Naive thymus-derived CD4-positive, alpha-beta T cell (primary cell): ENCODE measurements around the gene DZIP1L. TPM values are rescaled to one million over a fixed set of nuclear protein-coding genes. Genes with fewer than 3 reads are reported as not detected.

Experiments used
- ATAC-seq: fragments of 150-1000 bp; cut with Tn5 transposase; 2 replicates; pipeline ENCODE4 v1.10.0; 2021; ENCODE audit warnings: mild to moderate bottlenecking, moderate library complexity
- CTCF ChIA-PET: fragments of 350-600 bp; sonication (Branson Sonifier 250); formaldehyde crosslinking; loops from one replicate; lab custom pipeline; 2021; ENCODE audit warnings: antibody characterized with exemption; lab: Charles Lee
- POLR2A ChIA-PET: fragments of 350-600 bp; sonication (Branson Sonifier 250); formaldehyde crosslinking; loops from one replicate; lab custom pipeline; 2021; ENCODE audit warnings: antibody characterized with exemption, inconsistent platforms; lab: Charles Lee
- DNase-seq, 9 donors: peaks; one replicate each; pipeline versions ENCODE4 v3.0.0 to v3.0.0-alpha.2; 2020 to 2022; ENCODE audit warnings: mixed read lengths in 1 of 9
- H3K27ac ChIP-seq: one replicate; pipeline ENCODE4 v1.7.0; 2013; ENCODE audit warnings: mild to moderate bottlenecking, low read depth, low read length, moderate library complexity
- H3K27me3 ChIP-seq, 2 donors: one replicate each; pipeline ENCODE4 v1.7.0; 2013; ENCODE audit warnings: low read length in 2 of 2, mild to moderate bottlenecking in 2 of 2, moderate library complexity in 2 of 2; ENCODE audit not compliant: control insufficient read depth in 2 of 2, insufficient read depth in 2 of 2
- H3K36me3 ChIP-seq, 3 experiments: 1 replicate in 2 of 3; 2 replicates in 1 of 3; pipeline ENCODE4 v1.7.0; 2013; ENCODE audit warnings: low read length in 3 of 3, mild to moderate bottlenecking in 3 of 3, moderate library complexity in 1 of 3; ENCODE audit not compliant: insufficient read depth in 3 of 3, control insufficient read depth in 2 of 3
- H3K4me1 ChIP-seq, 2 donors: one replicate each; pipeline ENCODE4 v1.7.0; 2013; ENCODE audit warnings: low read length in 2 of 2, mild to moderate bottlenecking in 2 of 2, moderate library complexity in 1 of 2; ENCODE audit not compliant: control insufficient read depth in 2 of 2, insufficient read depth in 2 of 2
- H3K4me3 ChIP-seq: 2 replicates; pipeline ENCODE4 v1.7.0; 2013; ENCODE audit warnings: mild to moderate bottlenecking, low read length
- H3K9me3 ChIP-seq, 3 experiments: 1 replicate in 2 of 3; 2 replicates in 1 of 3; pipeline ENCODE4 v1.7.0; 2013; ENCODE audit warnings: low read length in 3 of 3; ENCODE audit not compliant: control insufficient read depth in 2 of 3
- H3K27ac Mint-ChIP-seq, 9 donors: one replicate each; pipeline ENCODE4 v1.8.0; 2020 to 2022; ENCODE audit warnings: mixed read lengths in 9 of 9, mild to moderate bottlenecking in 8 of 9, moderate library complexity in 5 of 9, inconsistent platforms in 2 of 9
- H3K27me3 Mint-ChIP-seq, 5 donors: one replicate each; pipeline ENCODE4 v1.8.0; 2021 to 2022; ENCODE audit warnings: mixed read lengths in 5 of 5, mild to moderate bottlenecking in 1 of 5
- H3K36me3 Mint-ChIP-seq, 5 donors: one replicate each; pipeline ENCODE4 v1.8.0; 2020 to 2022; ENCODE audit warnings: mixed read lengths in 5 of 5, mild to moderate bottlenecking in 3 of 5, inconsistent platforms in 1 of 5
- H3K4me1 Mint-ChIP-seq, 7 donors: one replicate each; pipeline ENCODE4 v1.8.0; 2020 to 2022; ENCODE audit warnings: mixed read lengths in 7 of 7, mild to moderate bottlenecking in 3 of 7, inconsistent platforms in 1 of 7
- H3K4me3 Mint-ChIP-seq, 10 donors: one replicate each; pipeline ENCODE4 v1.8.0; 2020 to 2022; ENCODE audit warnings: mild to moderate bottlenecking in 10 of 10, mixed read lengths in 10 of 10, moderate library complexity in 6 of 10, inconsistent platforms in 2 of 10
- H3K9me3 Mint-ChIP-seq, 11 donors: one replicate each; pipeline ENCODE4 v1.8.0; 2020 to 2022; ENCODE audit warnings: mixed read lengths in 11 of 11, mild to moderate bottlenecking in 4 of 11, inconsistent platforms in 1 of 11, moderate library complexity in 1 of 11
- intact Hi-C, 2 donors: fragments of 100-400 bp; cut with micrococcal nuclease; formaldehyde crosslinking; loops; one replicate each; pipeline ENCODE4 v1.15.1; 2023
- polyA plus RNA-seq, 2 donors: library from polyadenylated mRNA; unstranded; fragments of 300-500 nt; fragmentation: Illumina TruSeq; gene quantifications; one replicate each; pipeline ENCODE4 v1.2.3, GENCODE V29; 2021
- total RNA-seq, 6 experiments: library from RNA in 5 of 6; stranded (reverse) in 5 of 6; gene quantifications; 1 replicate in 5 of 6; 2 replicates in 1 of 6; pipeline ENCODE4 v1.2.3 and lab custom pipeline; 2021 to 2026

Gene DZIP1L
- total and polyA plus RNA-seq, 7 experiments from 2014 or later, result 0.15 TPM; not detected in 6

GRCh38 chr3:138033202-138033691 is 82.2 kb downstream of the DZIP1L start:
- no peak overlapping the region for H3K4me3 ChIP-seq
- intact Hi-C loops, result no loop called here
- Mint-ChIP-seq H3K27ac (no peak overlapping the region), H3K27me3 (peaks cover 12 to 28% (median 18%) of the 10 kb centered on the region in 5 donors), H3K36me3 (no peaks in the 10 kb centered on the region), H3K9me3 (peaks cover 0 to 2% (median 0%) of the 10 kb centered on the region in 11 donors), H3K4me1 (peaks cover 0 to 1% (median 0%) of the 10 kb centered on the region in 7 donors), H3K4me3 (no peak overlapping the region)
- H3K27me3 ChIP-seq, result peaks cover 0 to 4% of the 10 kb centered on the region in 2 donors
- no peaks in the 10 kb centered on the region for H3K4me1 ChIP-seq
- H3K27ac ChIP-seq, result no peak overlapping the region
- DNase-seq (no peak), ATAC-seq (no peak)
- CTCF ChIA-PET, result no interaction called here
- POLR2A ChIA-PET, result no interaction called here
- H3K36me3 ChIP-seq, result no peaks in the 10 kb centered on the region
- H3K9me3 ChIP-seq, result no peaks in the 10 kb centered on the region

- ATAC-seq, result no peak
- no peaks in the 10 kb centered on the region for H3K9me3 ChIP-seq
Observed at GRCh38 chr3:138032567-138032966, 82.8 kb downstream of the DZIP1L start.

GRCh38 chr3:138031536-138031935 is 83.9 kb downstream of the DZIP1L start:
- DNase-seq (no peak), ATAC-seq (no peak)
- Histone ChIP-seq H3K36me3 (no peaks in the 10 kb centered on the region), H3K27me3 (peaks cover 0 to 4% of the 10 kb centered on the region in 2 donors), H3K9me3 (no peaks in the 10 kb centered on the region), H3K4me3 (no peak overlapping the region), H3K27ac (no peak overlapping the region), H3K4me1 (no peaks in the 10 kb centered on the region)
- ChIA-PET CTCF (no interaction called here), POLR2A (no interaction called here)
- Mint-ChIP-seq H3K27me3 (peaks cover 6 to 24% (median 12%) of the 10 kb centered on the region in 5 donors), H3K4me1 (peaks cover 0 to 1% (median 0%) of the 10 kb centered on the region in 7 donors), H3K27ac (no peak overlapping the region), H3K9me3 (peaks cover 0 to 2% (median 0%) of the 10 kb centered on the region in 11 donors), H3K36me3 (no peaks in the 10 kb centered on the region), H3K4me3 (no peak overlapping the region)
- intact Hi-C loops, result no loop called here

More at GRCh38 chr3:138032567-138032966, 82.8 kb downstream of the DZIP1L start:
- Histone ChIP-seq H3K36me3 (no peaks in the 10 kb centered on the region), H3K4me3 (no peak overlapping the region), H3K4me1 (no peaks in the 10 kb centered on the region), H3K27me3 (peaks cover 0 to 4% of the 10 kb centered on the region in 2 donors), H3K27ac (no peak overlapping the region)
- H3K27me3 Mint-ChIP-seq, result peaks cover 7 to 24% (median 14%) of the 10 kb centered on the region in 5 donors
- H3K4me1 Mint-ChIP-seq, result peaks cover 0 to 1% (median 0%) of the 10 kb centered on the region in 7 donors
- no peaks in the 10 kb centered on the region for H3K36me3 Mint-ChIP-seq
- POLR2A ChIA-PET, result no interaction called here
- intact Hi-C loops, result no loop called here
- no peak overlapping the region for H3K27ac Mint-ChIP-seq
- DNase-seq, result no peak
- H3K9me3 Mint-ChIP-seq, result peaks cover 0 to 2% (median 0%) of the 10 kb centered on the region in 11 donors
- CTCF ChIA-PET, result no interaction called here
- no peak overlapping the region for H3K4me3 Mint-ChIP-seq

- intact Hi-C loops, result no loop called here
- H3K36me3 Mint-ChIP-seq, result no peaks in the 10 kb centered on the region
- Histone ChIP-seq H3K4me1 (no peaks in the 10 kb centered on the region), H3K27me3 (peaks cover 0 to 4% of the 10 kb centered on the region in 2 donors), H3K36me3 (no peaks in the 10 kb centered on the region), H3K9me3 (no peaks in the 10 kb centered on the region), H3K27ac (no peak overlapping the region), H3K4me3 (no peak overlapping the region)
- peaks cover 8 to 27% (median 15%) of the 10 kb centered on the region in 5 donors for H3K27me3 Mint-ChIP-seq
- ATAC-seq (no peak), DNase-seq (no peak)
- H3K4me3 Mint-ChIP-seq, result no peak overlapping the region
- H3K9me3 Mint-ChIP-seq, result peaks cover 0 to 3% (median 0%) of the 10 kb centered on the region in 11 donors
- ChIA-PET POLR2A (no interaction called here), CTCF (no interaction called here)
- peaks cover 0 to 1% (median 0%) of the 10 kb centered on the region in 7 donors for H3K4me1 Mint-ChIP-seq
- H3K27ac Mint-ChIP-seq, result no peak overlapping the region
Observed at GRCh38 chr3:138030734-138031280, 84.6 kb downstream of the DZIP1L start.

- Mint-ChIP-seq H3K4me1 (peaks cover 0 to 1% (median 0%) of the 10 kb centered on the region in 7 donors), H3K4me3 (no peak overlapping the region), H3K27me3 (peaks cover 3 to 13% (median 11%) of the 10 kb centered on the region in 5 donors), H3K27ac (no peak overlapping the region), H3K36me3 (no peaks in the 10 kb centered on the region), H3K9me3 (peaks cover 0 to 4% (median 0%) of the 10 kb centered on the region in 11 donors)
- H3K4me3 ChIP-seq, result no peak overlapping the region
- no peaks in the 10 kb centered on the region for H3K4me1 ChIP-seq
- H3K36me3 ChIP-seq, result no peaks in the 10 kb centered on the region
- no peak for ATAC-seq
- H3K27me3 ChIP-seq, result no peaks in the 10 kb centered on the region
- DNase-seq, result no peak
- intact Hi-C loops, result no loop called here
- ChIA-PET CTCF (no interaction called here), POLR2A (no interaction called here)
- H3K27ac ChIP-seq, result no peak overlapping the region
- H3K9me3 ChIP-seq, result no peaks in the 10 kb centered on the region
Observed at GRCh38 chr3:138027821-138028220, 87.6 kb downstream of the DZIP1L start.

GRCh38 chr3:138025553-138025952 is 89.9 kb downstream of the DZIP1L start:
- peaks cover 3 to 12% (median 4%) of the 10 kb centered on the region in 5 donors for H3K27me3 Mint-ChIP-seq
- Histone ChIP-seq H3K27ac (no peak overlapping the region), H3K9me3 (no peaks in the 10 kb centered on the region), H3K4me1 (no peaks in the 10 kb centered on the region), H3K36me3 (no peaks in the 10 kb centered on the region), H3K4me3 (no peak overlapping the region), H3K27me3 (no peaks in the 10 kb centered on the region)
- H3K9me3 Mint-ChIP-seq, result peaks cover 0 to 4% (median 0%) of the 10 kb centered on the region in 11 donors
- ChIA-PET CTCF (no interaction called here), POLR2A (no interaction called here)
- H3K27ac Mint-ChIP-seq, result no peak overlapping the region
- DNase-seq, result no peak
- no peak overlapping the region for H3K4me3 Mint-ChIP-seq
- no peaks in the 10 kb centered on the region for H3K36me3 Mint-ChIP-seq
- intact Hi-C loops, result no loop called here
- ATAC-seq, result no peak
- H3K4me1 Mint-ChIP-seq, result no peaks in the 10 kb centered on the region

GRCh38 chr3:138023754-138024153 is 91.7 kb downstream of the DZIP1L start:
- Histone ChIP-seq H3K9me3 (no peaks in the 10 kb centered on the region), H3K4me1 (no peaks in the 10 kb centered on the region), H3K27me3 (no peaks in the 10 kb centered on the region), H3K27ac (no peak overlapping the region), H3K36me3 (no peaks in the 10 kb centered on the region), H3K4me3 (no peak overlapping the region)
- peaks cover 0 to 3% (median 0%) of the 10 kb centered on the region in 11 donors for H3K9me3 Mint-ChIP-seq
- no peak overlapping the region for H3K27ac Mint-ChIP-seq
- H3K4me1 Mint-ChIP-seq, result no peaks in the 10 kb centered on the region
- no peak overlapping the region for H3K4me3 Mint-ChIP-seq
- no peaks in the 10 kb centered on the region for H3K36me3 Mint-ChIP-seq
- POLR2A ChIA-PET, result no interaction called here
- no peak for ATAC-seq
- H3K27me3 Mint-ChIP-seq, result peaks cover 3 to 12% (median 4%) of the 10 kb centered on the region in 5 donors
- CTCF ChIA-PET, result no interaction called here
- intact Hi-C loops, result no loop called here
- DNase-seq, result no peak
